Measurements from ENCODE around the gene CERK. TPM values are rescaled to one million over a fixed set of nuclear protein-coding genes. Genes with fewer than 3 reads are reported as not detected.

The CERK gene
- total and polyA plus RNA-seq, 2 of the 13 experiments (the other 11 are each of a cell fraction or from before 2014, with no cell fraction given) = 40.3 to 41.9 TPM

GRCh38 chr22:46744581-46744980 lies 6.5 kb upstream of the CERK start (continued):
- TF ChIP-seq ZGPAT (CRISPR knock-in tag; IDR thresholded peaks at IDR 0.05) (no peak), SSRP1 (CRISPR knock-in tag; IDR thresholded peaks at IDR 0.05) (no peak), RXRA (CRISPR knock-in tag; IDR thresholded peaks at IDR 0.05) (peak; percentile 60; the same call in 1 of the 2 replicates), NR2F1 (CRISPR knock-in tag; IDR thresholded peaks at IDR 0.05) (peak in 1 of 2 experiments; percentile 46; a peak in 1 of 4 replicates), ZNF788 (CRISPR knock-in tag; IDR thresholded peaks at IDR 0.05; ENCODE audit: borderline replicate concordance) (peak; percentile 45; the same call in 1 of the 2 replicates), SOX6 (IDR thresholded peaks at IDR 0.05) (no peak), SOX6 (CRISPR knock-in tag; IDR thresholded peaks at IDR 0.05) (peak; percentile 48), SAFB2 (CRISPR knock-in tag; IDR thresholded peaks at IDR 0.05; ENCODE audit: borderline replicate concordance, low read depth) (no peak), PAWR (CRISPR knock-in tag; IDR thresholded peaks at IDR 0.05; ENCODE audit: borderline replicate concordance) (no peak), ZNF331 (CRISPR knock-in tag; IDR thresholded peaks at IDR 0.05) (peak; percentile 86; the same call in 1 of the 2 replicates), RARA (CRISPR knock-in tag; IDR thresholded peaks at IDR 0.05) (peak; percentile 67), HOXA3 (CRISPR knock-in tag; IDR thresholded peaks at IDR 0.05) (peak; percentile 53; the same call in 1 of the 2 replicates), DDIT3 (CRISPR knock-in tag; IDR thresholded peaks at IDR 0.05) (no peak), HDAC6 (IDR thresholded peaks at IDR 0.05; ENCODE audit: low read depth, low read length) (no peak), ZNF446 (CRISPR knock-in tag; IDR thresholded peaks at IDR 0.05) (no peak), KLF15 (CRISPR knock-in tag; IDR thresholded peaks at IDR 0.05; ENCODE audit: borderline replicate concordance) (no peak), CAMTA2 (CRISPR knock-in tag; IDR thresholded peaks at IDR 0.05; ENCODE audit: borderline replicate concordance) (no peak), SP2 (CRISPR knock-in tag; IDR thresholded peaks at IDR 0.05) (no peak), CEBPG (CRISPR knock-in tag; IDR thresholded peaks at IDR 0.05) (no peak), HOXA5 (CRISPR knock-in tag; IDR thresholded peaks at IDR 0.05) (no peak), BORCS8-MEF2B (CRISPR knock-in tag; IDR thresholded peaks at IDR 0.05) (peak; percentile 39; the same call in 1 of the 2 replicates), HMG20A (CRISPR knock-in tag; IDR thresholded peaks at IDR 0.05; ENCODE audit: borderline replicate concordance) (peak; percentile 32; the same call in 1 of the 2 replicates), MAF1 (CRISPR knock-in tag; IDR thresholded peaks at IDR 0.05; ENCODE audit: borderline replicate concordance) (no peak), KLF9 (CRISPR knock-in tag; IDR thresholded peaks at IDR 0.05; ENCODE audit: low read depth) (no peak), HNRNPLL (IDR thresholded peaks at IDR 0.05; ENCODE audit: low read depth, low read length, poor library complexity, severe bottlenecking) (no peak)
- TF ChIP-seq, protein P1, sequence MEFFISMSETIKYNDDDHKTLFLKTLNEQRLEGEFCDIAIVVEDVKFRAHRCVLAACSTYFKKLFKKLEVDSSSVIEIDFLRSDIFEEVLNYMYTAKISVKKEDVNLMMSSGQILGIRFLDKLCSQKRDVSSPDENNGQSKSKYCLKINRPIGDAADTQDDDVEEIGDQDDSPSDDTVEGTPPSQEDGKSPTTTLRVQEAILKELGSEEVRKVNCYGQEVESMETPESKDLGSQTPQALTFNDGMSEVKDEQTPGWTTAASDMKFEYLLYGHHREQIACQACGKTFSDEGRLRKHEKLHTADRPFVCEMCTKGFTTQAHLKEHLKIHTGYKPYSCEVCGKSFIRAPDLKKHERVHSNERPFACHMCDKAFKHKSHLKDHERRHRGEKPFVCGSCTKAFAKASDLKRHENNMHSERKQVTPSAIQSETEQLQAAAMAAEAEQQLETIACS (CRISPR knock-in tag; IDR thresholded peaks at IDR 0.05) = no peak
- TF ChIP-seq, protein P2, sequence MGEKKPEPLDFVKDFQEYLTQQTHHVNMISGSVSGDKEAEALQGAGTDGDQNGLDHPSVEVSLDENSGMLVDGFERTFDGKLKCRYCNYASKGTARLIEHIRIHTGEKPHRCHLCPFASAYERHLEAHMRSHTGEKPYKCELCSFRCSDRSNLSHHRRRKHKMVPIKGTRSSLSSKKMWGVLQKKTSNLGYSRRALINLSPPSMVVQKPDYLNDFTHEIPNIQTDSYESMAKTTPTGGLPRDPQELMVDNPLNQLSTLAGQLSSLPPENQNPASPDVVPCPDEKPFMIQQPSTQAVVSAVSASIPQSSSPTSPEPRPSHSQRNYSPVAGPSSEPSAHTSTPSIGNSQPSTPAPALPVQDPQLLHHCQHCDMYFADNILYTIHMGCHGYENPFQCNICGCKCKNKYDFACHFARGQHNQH (CRISPR knock-in tag; IDR thresholded peaks at IDR 0.05) = peak; percentile 21; the same call in 1 of the 2 replicates
- TF ChIP-seq, protein P3, sequence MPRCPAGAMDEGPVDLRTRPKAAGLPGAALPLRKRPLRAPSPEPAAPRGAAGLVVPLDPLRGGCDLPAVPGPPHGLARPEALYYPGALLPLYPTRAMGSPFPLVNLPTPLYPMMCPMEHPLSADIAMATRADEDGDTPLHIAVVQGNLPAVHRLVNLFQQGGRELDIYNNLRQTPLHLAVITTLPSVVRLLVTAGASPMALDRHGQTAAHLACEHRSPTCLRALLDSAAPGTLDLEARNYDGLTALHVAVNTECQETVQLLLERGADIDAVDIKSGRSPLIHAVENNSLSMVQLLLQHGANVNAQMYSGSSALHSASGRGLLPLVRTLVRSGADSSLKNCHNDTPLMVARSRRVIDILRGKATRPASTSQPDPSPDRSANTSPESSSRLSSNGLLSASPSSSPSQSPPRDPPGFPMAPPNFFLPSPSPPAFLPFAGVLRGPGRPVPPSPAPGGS (CRISPR knock-in tag; IDR thresholded peaks at IDR 0.05) = no peak

Measured in HepG2 (cell line).